Glutamatergic neuron (in vitro differentiated cells): ENCODE measurements around the gene RPS2. TPM values are rescaled to one million over a fixed set of nuclear protein-coding genes. Genes with fewer than 3 reads are reported as not detected.
A peak's percentile ranks its signal among the peaks of the same experiment; 100 is the strongest.

Experiments used
- DNase-seq: peaks from one replicate; pipeline ENCODE4 v3.0.0; 2022
- H3K27ac Mint-ChIP-seq: one replicate; pipeline ENCODE4 v1.8.0; 2020; ENCODE audit warnings: mild to moderate bottlenecking, mixed read lengths, inconsistent platforms; ENCODE audit not compliant: unreplicated experiment
- H3K27me3 Mint-ChIP-seq: one replicate; pipeline ENCODE4 v1.8.0; 2020; ENCODE audit warnings: mild to moderate bottlenecking, moderate library complexity, mixed read lengths, inconsistent platforms; ENCODE audit not compliant: unreplicated experiment
- H3K36me3 Mint-ChIP-seq: one replicate; pipeline ENCODE4 v1.8.0; 2020; ENCODE audit warnings: mild to moderate bottlenecking, mixed read lengths, inconsistent platforms; ENCODE audit not compliant: unreplicated experiment
- H3K4me1 Mint-ChIP-seq: one replicate; pipeline ENCODE4 v1.8.0; 2020; ENCODE audit warnings: mild to moderate bottlenecking, low read depth, mixed read lengths, inconsistent platforms; ENCODE audit not compliant: unreplicated experiment
- H3K4me3 Mint-ChIP-seq: one replicate; pipeline ENCODE4 v1.8.0; 2020; ENCODE audit warnings: mild to moderate bottlenecking, mixed read lengths, inconsistent platforms; ENCODE audit not compliant: unreplicated experiment
- H3K9me3 Mint-ChIP-seq: one replicate; pipeline ENCODE4 v1.8.0; 2020; ENCODE audit warnings: mild to moderate bottlenecking, moderate library complexity, mixed read lengths, inconsistent platforms; ENCODE audit not compliant: unreplicated experiment
- total RNA-seq: library from RNA; stranded (reverse); fragmentation: NEBNext Ultra II Directional; extraction: Animal tissue kit (Norgen Biotek cat#: 25700); gene quantifications from one replicate; pipeline ENCODE4 v1.2.1, GENCODE V29; 2021; ENCODE audit not compliant: unreplicated experiment
- TF ChIP-seq, protein P1 (sequence below): fragments of 200-600 bp; sonication (generic); IDR thresholded peaks from one replicate; pipeline ENCODE4 v1.5.0; 2021; ENCODE audit not compliant: partially characterized antibody, unreplicated experiment

Gene RPS2
- total RNA-seq, 1 donor from 2014 or later, result 1,772 TPM

DNA sequence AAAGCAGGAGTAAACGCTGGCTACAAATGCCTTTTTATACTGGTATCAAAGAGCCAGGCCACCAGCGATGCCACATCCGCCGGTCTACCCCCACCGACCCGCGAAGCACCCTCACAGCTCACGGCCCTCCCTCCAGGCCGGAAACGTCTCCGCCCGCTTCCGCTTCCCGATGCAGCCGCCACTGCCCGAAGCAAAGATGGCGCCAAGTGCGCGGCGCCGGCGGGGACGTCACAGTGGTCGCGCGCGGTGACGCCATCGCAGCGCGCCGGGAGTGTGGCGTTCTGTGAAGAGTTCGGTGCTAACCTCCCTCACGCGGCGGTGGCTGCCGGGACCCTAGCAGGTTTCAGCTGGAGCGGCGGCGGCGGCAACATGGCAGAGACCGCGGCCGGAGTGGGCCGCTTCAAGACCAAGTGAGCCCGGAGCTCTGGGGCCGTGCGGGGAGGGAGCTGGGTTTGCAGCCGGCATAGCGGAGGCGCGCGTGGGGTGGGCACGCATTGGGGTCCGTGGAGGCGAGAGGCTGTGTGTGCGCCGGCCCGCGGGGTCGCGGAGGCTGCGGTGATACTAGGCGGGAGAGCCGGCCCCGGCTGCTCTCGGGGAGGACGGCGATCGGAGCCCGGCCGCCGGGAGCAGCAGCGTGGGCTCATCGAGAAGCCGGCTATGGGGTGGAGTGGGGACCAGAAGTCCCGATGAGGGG lies 7.3 kb upstream of the RPS2 start, which contains the start of gene TBL3:
TBL3 (plus strand) TSS at position 258 of the 694 bp plus-strand sequence; CDS start at position 370, 112 bp downstream.
- DNase-seq, result peak; percentile 95
- peak within 1 kb of the TSS; percentile 97 for H3K4me3 Mint-ChIP-seq
- peaks cover 2% of the 10 kb centered on the region for H3K4me1 Mint-ChIP-seq
- peak within 1 kb of the TSS; percentile 98 for H3K27ac Mint-ChIP-seq
- TF ChIP-seq, protein P1, sequence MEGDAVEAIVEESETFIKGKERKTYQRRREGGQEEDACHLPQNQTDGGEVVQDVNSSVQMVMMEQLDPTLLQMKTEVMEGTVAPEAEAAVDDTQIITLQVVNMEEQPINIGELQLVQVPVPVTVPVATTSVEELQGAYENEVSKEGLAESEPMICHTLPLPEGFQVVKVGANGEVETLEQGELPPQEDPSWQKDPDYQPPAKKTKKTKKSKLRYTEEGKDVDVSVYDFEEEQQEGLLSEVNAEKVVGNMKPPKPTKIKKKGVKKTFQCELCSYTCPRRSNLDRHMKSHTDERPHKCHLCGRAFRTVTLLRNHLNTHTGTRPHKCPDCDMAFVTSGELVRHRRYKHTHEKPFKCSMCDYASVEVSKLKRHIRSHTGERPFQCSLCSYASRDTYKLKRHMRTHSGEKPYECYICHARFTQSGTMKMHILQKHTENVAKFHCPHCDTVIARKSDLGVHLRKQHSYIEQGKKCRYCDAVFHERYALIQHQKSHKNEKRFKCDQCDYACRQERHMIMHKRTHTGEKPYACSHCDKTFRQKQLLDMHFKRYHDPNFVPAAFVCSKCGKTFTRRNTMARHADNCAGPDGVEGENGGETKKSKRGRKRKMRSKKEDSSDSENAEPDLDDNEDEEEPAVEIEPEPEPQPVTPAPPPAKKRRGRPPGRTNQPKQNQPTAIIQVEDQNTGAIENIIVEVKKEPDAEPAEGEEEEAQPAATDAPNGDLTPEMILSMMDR, result no peak
- no peaks in the 10 kb centered on the region for H3K36me3 Mint-ChIP-seq
- peaks cover 8% of the 10 kb centered on the region for H3K9me3 Mint-ChIP-seq
- peaks cover 8% of the 10 kb centered on the region for H3K27me3 Mint-ChIP-seq

DNA sequence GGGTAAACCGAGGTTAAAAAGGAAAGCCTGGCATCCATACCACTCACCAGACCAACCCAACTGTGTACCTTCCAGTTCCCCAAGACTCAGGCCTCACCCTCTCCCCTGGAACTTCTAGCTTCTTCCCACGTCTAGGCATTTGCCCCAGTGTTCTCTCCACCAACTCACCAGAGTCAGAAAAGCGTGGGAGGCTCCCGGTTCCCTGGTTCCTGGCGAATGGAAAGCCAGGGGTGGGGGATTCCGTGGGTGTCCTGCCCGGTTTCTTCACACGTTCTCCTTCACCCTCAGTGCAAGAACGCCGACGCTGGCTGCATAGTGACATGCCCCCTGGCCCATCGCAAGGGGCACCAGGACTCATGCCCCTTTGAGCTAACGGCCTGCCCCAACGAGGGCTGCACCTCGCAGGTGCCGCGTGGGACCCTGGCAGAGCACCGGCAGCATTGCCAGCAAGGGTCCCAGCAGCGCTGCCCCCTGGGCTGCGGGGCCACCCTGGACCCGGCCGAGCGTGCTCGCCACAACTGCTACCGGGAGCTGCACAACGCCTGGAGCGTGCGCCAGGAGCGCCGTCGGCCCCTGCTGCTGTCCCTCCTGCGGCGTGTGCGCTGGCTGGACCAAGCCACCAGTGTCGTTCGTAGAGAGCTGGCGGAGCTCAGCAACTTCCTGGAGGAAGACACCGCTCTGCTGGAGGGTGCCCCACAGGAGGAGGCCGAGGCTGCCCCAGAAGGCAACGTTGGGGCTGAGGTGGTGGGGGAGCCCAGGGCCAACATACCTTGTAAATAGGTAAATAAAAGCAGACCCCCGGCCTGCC lies 3.7 kb upstream of the RPS2 start:
- H3K4me3 Mint-ChIP-seq, result no peak overlapping the region
- peaks cover 15% of the 10 kb centered on the region for H3K9me3 Mint-ChIP-seq
- TF ChIP-seq, protein P1, result no peak
- no peaks in the 10 kb centered on the region for H3K36me3 Mint-ChIP-seq
- no peak overlapping the region for H3K27ac Mint-ChIP-seq
- DNase-seq, result no peak
- H3K4me1 Mint-ChIP-seq, result peaks cover 7% of the 10 kb centered on the region
- H3K27me3 Mint-ChIP-seq, result peaks cover 13% of the 10 kb centered on the region

DNA sequence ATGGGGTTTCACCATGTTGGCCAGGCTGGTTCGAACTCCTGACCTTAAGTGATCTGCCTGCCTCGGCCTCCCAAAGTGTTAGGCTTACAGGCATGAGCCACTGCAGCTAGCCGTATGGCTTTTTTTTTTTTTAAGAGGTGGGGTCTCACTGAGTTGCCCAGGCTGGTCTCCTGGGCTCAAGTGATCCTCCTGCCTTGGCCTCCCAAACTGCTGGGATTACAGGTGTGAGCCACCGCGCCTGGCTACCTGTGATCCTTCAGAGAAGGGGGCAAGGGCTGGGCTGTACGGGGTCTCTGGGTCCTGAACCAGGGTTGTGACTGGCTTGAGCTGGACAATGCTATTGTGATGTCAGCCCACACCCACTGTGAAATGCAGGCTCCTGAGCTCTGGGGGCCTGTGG lies 1.8 kb upstream of the RPS2 start, which contains the start of gene RNF151:
RNF151 (plus strand) TSS at position 397 of the 400 bp plus-strand sequence. CDS start 26 bp downstream, outside the sequence.
- Mint-ChIP-seq H3K27ac (no peak within 1 kb of the TSS), H3K9me3 (peaks cover 12% of the 10 kb centered on the region), H3K4me3 (peak within 1 kb of the TSS; percentile 95), H3K27me3 (peaks cover 12% of the 10 kb centered on the region), H3K36me3 (no peaks in the 10 kb centered on the region), H3K4me1 (peaks cover 9% of the 10 kb centered on the region)
- no peak for DNase-seq
- TF ChIP-seq, protein P1, result no peak

DNA sequence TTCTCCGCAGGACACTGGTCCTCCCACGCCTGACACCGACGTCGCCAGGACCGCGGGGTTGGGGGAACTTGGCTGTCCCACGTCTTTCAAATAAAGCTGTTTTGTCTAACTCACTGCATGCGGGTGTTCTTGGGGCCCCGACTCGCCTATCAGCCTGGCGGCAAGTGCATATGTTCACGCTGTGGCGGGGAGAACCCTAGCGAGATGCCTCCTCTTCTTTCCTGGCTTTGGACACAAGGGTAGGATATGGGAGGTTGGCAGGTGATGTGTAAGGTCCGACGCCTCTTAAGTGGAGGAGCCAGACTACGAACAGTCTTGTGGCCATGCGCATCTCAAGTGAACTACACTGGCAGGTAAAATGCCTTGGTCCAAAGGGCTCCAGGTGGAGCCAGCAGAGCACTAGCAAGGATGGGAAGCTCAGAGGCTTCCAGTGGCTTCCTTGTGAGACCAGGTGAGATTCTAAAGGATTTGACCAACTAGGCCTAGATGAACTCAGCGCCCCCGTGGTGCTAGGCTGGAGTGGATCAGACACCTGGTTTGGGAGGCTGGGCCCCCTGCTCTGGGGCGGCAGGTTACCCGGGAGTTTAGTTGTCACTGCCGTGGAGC lies 873 bp upstream of the RPS2 start:
- no peak for DNase-seq
- Mint-ChIP-seq H3K27me3 (peaks cover 14% of the 10 kb centered on the region), H3K36me3 (no peaks in the 10 kb centered on the region), H3K9me3 (peaks cover 14% of the 10 kb centered on the region), H3K4me1 (peaks cover 15% of the 10 kb centered on the region), H3K27ac (peak overlapping the region; percentile 89), H3K4me3 (peak overlapping the region; percentile 95)
- TF ChIP-seq, protein P1, result no peak
